K562 (cell line): ENCODE results near the gene PRKCE. TPM values are rescaled to one million over a fixed set of nuclear protein-coding genes. Genes with fewer than 3 reads are reported as not detected.

Source experiments
- ATAC-seq: fragments of 200-7000 bp; cut with Tn5 transposase; 3 replicates; pipeline ENCODE4 v1.9.1; 2020; ENCODE audit warnings: moderate library complexity
- BruUV-seq: library from RNA; stranded (reverse); fragments of 400-500 nt; replicated peaks from 2 replicates; lab custom pipeline; 2021; lab: Mats Ljungman, UMichigan
- CTCF ChIA-PET: fragments of 300-600 bp; formaldehyde crosslinking; extraction: SDS; loops from one replicate; lab custom pipeline; 2021; ENCODE audit warnings: low intra/inter-chr PET ratio; lab: Yijun Ruan, JAX
- POLR2A ChIA-PET: fragments of 300-600, 350-650 bp; sonication (Branson Sonifier 250); formaldehyde crosslinking; extraction: SDS; loops from one replicate; lab custom pipeline; 2021; ENCODE audit warnings: antibody characterized with exemption, inconsistent platforms; lab: Yijun Ruan, JAX
- DNase-seq, 4 experiments: peaks; one replicate each; pipeline versions ENCODE4 v3.0.0 to v3.0.0-alpha.2; 2011 to 2018; ENCODE audit warnings: low spot score in 3 of 4, mixed read lengths in 3 of 4; ENCODE audit errors: extremely low read depth in 1 of 4
- FAIRE-seq: peaks from 2 replicates; lab custom pipeline; 2011; peaks lifted over from hg19 to GRCh38; lab: Jason Lieb, UNC
- H2AFZ ChIP-seq: 2 replicates; pipeline ENCODE4 v1.6.0; 2011; ENCODE audit warnings: low read depth, low read length, control low read depth, inconsistent platforms
- H3K27ac ChIP-seq: fragments of 200-600 bp; 3 replicates; pipeline ENCODE4 v1.8.0; 2011; ENCODE audit warnings: low read depth, mild to moderate bottlenecking, control low read depth, inconsistent platforms, low read length, moderate library complexity, mixed read lengths; ENCODE audit errors: extremely low read depth
- H3K27me3 ChIP-seq, 2 experiments: fragments of 300-600 bp in 1 of 2; 2 replicates in 1 of 2; 3 replicates in 1 of 2; pipeline versions ENCODE4 v1.6.0 to v1.8.0; 2011; ENCODE audit warnings: inconsistent platforms in 2 of 2, low read length in 2 of 2, mild to moderate bottlenecking in 1 of 2, mixed read lengths in 1 of 2, moderate library complexity in 1 of 2; ENCODE audit not compliant: control insufficient read depth in 2 of 2, insufficient read depth in 2 of 2
- H3K36me3 ChIP-seq: fragments of 300-600 bp; 3 replicates; pipeline ENCODE4 v1.8.0; 2011; ENCODE audit warnings: mild to moderate bottlenecking, low read length, inconsistent platforms; ENCODE audit not compliant: control insufficient read depth, insufficient read depth
- H3K4me1 ChIP-seq, 2 experiments: fragments of 200-600 bp in 1 of 2; replicated peaks in 1 of 2; 2 replicates in 1 of 2; 3 replicates in 1 of 2; pipeline versions ENCODE4 v1.5.1 to v1.8.0; 2011; ENCODE audit warnings: inconsistent platforms in 2 of 2, low read length in 2 of 2, mild to moderate bottlenecking in 1 of 2, mixed read lengths in 1 of 2, moderate library complexity in 1 of 2; ENCODE audit not compliant: control insufficient read depth in 2 of 2, insufficient read depth in 2 of 2
- H3K4me2 ChIP-seq: 2 replicates; pipeline ENCODE4 v1.6.1; 2011; ENCODE audit warnings: low read length, control low read depth, inconsistent platforms, mixed read lengths; ENCODE audit not compliant: insufficient read depth
- H3K4me3 ChIP-seq: fragments of 200-600 bp; sonication (generic), shearing (Covaris generic); 2 replicates; pipeline ENCODE4 v1.5.1; 2016; ENCODE audit warnings: control low read depth, inconsistent platforms
- H3K79me2 ChIP-seq: fragments of 200-600 bp; 3 replicates; pipeline ENCODE4 v1.8.0; 2011; ENCODE audit warnings: low read length, inconsistent platforms; ENCODE audit not compliant: control insufficient read depth, insufficient read depth
- H3K9ac ChIP-seq, 2 experiments: 2 replicates each; pipeline versions ENCODE4 v1.6.0 to v1.6.1; 2011; ENCODE audit warnings: low read depth in 2 of 2, low read length in 2 of 2, control low read depth in 1 of 2, inconsistent platforms in 1 of 2, mild to moderate bottlenecking in 1 of 2, mixed read lengths in 1 of 2; ENCODE audit not compliant: insufficient read depth in 1 of 2
- H3K9me1 ChIP-seq: one replicate; pipeline ENCODE4 v1.6.0; 2011; ENCODE audit warnings: inconsistent platforms, mild to moderate bottlenecking, low read length, moderate library complexity; ENCODE audit not compliant: control insufficient read depth, insufficient read depth
- H3K9me3 ChIP-seq: replicated peaks from 2 replicates; pipeline ENCODE4 v1.5.1; 2011; ENCODE audit warnings: low read depth, low read length, inconsistent platforms; ENCODE audit not compliant: control insufficient read depth, insufficient read depth
- H4K20me1 ChIP-seq: replicated peaks from 2 replicates; pipeline ENCODE4 v1.6.1; 2011; ENCODE audit warnings: low read length, inconsistent platforms, mixed read lengths; ENCODE audit not compliant: control insufficient read depth, insufficient read depth
- MXI1 ChIP-seq: IDR thresholded peaks from 2 replicates; pipeline ENCODE4 v1.6.1; 2011; ENCODE audit warnings: low read depth, mild to moderate bottlenecking, improper control_type of control experiment, low read length
- PRMT5 ChIP-seq: sonication (generic); formaldehyde crosslinking; IDR thresholded peaks from 2 replicates; pipeline ENCODE4 v1.5.0; 2020; ENCODE audit warnings: missing genetic modification reagents
- RNF219 ChIP-seq: fragments of 250-450 bp; sonication (Bioruptor Pico); IDR thresholded peaks from 2 replicates; pipeline ENCODE4 v1.5.0; 2022; ENCODE audit warnings: mild to moderate bottlenecking
- SIN3A ChIP-seq, 2 experiments: fragments of 150-350 bp in 1 of 2; IDR thresholded peaks; 2 replicates each; pipeline ENCODE4 v1.6.1; 2011 to 2016; ENCODE audit warnings: borderline replicate concordance in 2 of 2, low read depth in 2 of 2, low read length in 2 of 2, mild to moderate bottlenecking in 2 of 2, moderate library complexity in 2 of 2; ENCODE audit not compliant: control insufficient read depth in 1 of 2
- TAF15 ChIP-seq: fragments of 200-400 bp; formaldehyde crosslinking; IDR thresholded peaks from 2 replicates; pipeline ENCODE4 v1.6.1; 2017; ENCODE audit warnings: mild to moderate bottlenecking, low read depth, low read length, moderate library complexity
- TRIM24 ChIP-seq, 2 experiments: fragments of 450-650 bp; IDR thresholded peaks; 2 replicates each; pipeline ENCODE4 v1.6.1; 2016
- ZC3H4 ChIP-seq: sonication (generic); formaldehyde crosslinking; IDR thresholded peaks from 2 replicates; pipeline ENCODE4 v1.9.0; 2021; ENCODE audit warnings: missing genetic modification reagents, borderline replicate concordance
- ZNF12 ChIP-seq: sonication (generic); formaldehyde crosslinking; IDR thresholded peaks from 2 replicates; pipeline ENCODE4 v1.4.0; 2020; ENCODE audit warnings: mild to moderate bottlenecking, missing genetic modification reagents
- ZNF24 ChIP-seq: fragments of 450-650 bp; IDR thresholded peaks from 2 replicates; pipeline ENCODE4 v1.6.1; 2016
- ZNF445 ChIP-seq: fragments of 250-450 bp; sonication (Bioruptor Pico); IDR thresholded peaks from 2 replicates; pipeline ENCODE4 v1.4.0; 2020; ENCODE audit warnings: low read depth, mild to moderate bottlenecking, moderate library complexity
- WGBS: fragments of 100-300 bp; shearing (Covaris generic); methylation state at CpG from one replicate; pipeline ENCODE4 v1.1.6; 2016; ENCODE audit warnings: low coverage, mixed read lengths; ENCODE audit not compliant: insufficient coverage; ENCODE audit errors: missing lambda C conversion rate; 5-methylcytosine and 5-hydroxymethylcytosine counted together
- in situ Hi-C: fragments of 300-500 bp; cut with MboI; formaldehyde crosslinking; loops from 4 replicates; pipeline ENCODE4 v1.15.0; 2018; ENCODE audit warnings: inconsistent platforms, mixed read lengths
- intact Hi-C: fragments of 100-400 bp; cut with micrococcal nuclease; formaldehyde crosslinking; loops from 2 replicates; pipeline ENCODE4 v1.14.2; 2022
- polyA plus RNA-seq, 8 experiments: library from polyadenylated mRNA; depleted of rRNA in 4 of 8; stranded (reverse) in 5 of 8; unstranded in 3 of 8; fragments of >200 nt; fragmentation: Nextera tagmentation in 2 of 8; fragmentation: Illumina TruSeq in 1 of 8; extraction: Ambion mirVana in 2 of 8; extraction: Trizol in 1 of 8; gene quantifications; 2 replicates each; pipeline versions ENCODE4 v1.2.1 to v1.2.3, GENCODE V29; 2011 to 2014; ENCODE audit warnings: inconsistent platforms in 1 of 8, missing spikeins in 1 of 8
- total RNA-seq, 7 experiments: library from RNA; depleted of rRNA in 6 of 7; stranded (reverse); fragments of >200 nt in 6 of 7; fragmentation: Illumina TruSeq in 2 of 7; extraction: Trizol in 2 of 7; gene quantifications; 2 replicates each; pipeline versions ENCODE4 v1.2.1 to v1.2.3, GENCODE V29; 2011 to 2021; ENCODE audit warnings: low replicate concordance in 1 of 7

Gene PRKCE
- total and polyA plus RNA-seq, 9 of the 15 experiments (the other 6 are each of a cell fraction or from before 2014, with no cell fraction given), result 0.06 to 1.0 (median 0.22) TPM; not detected in 1

- H3K9me3 ChIP-seq, result no peaks in the 10 kb centered on the region
- intact Hi-C loops (no loop called here), in situ Hi-C loops (no loop called here)
- ChIA-PET CTCF (no interaction called here), POLR2A (no interaction called here)
- H3K36me3 ChIP-seq, result no peaks in the 10 kb centered on the region
- H3K4me1 ChIP-seq, result no peaks in the 10 kb centered on the region
- TF ChIP-seq MXI1 (no peak), TRIM24 (IDR thresholded peaks at IDR 0.05) (no peak), ZNF24 (no peak), TAF15 (no peak), ZC3H4 (CRISPR knock-in tag) (no peak)
- no peak overlapping the region for H3K4me2 ChIP-seq
- H3K79me2 ChIP-seq, result no peaks in the 10 kb centered on the region
- peaks cover 5 to 7% of the 10 kb centered on the region in 2 experiments; a peak in 4 of 5 replicates for H3K27me3 ChIP-seq
- DNase-seq (no peak), ATAC-seq (no peak), FAIRE-seq (no peak)
- no peak overlapping the region for H3K27ac ChIP-seq
- H4K20me1 ChIP-seq, result no peaks in the 10 kb centered on the region
- no peak overlapping the region for H2AFZ ChIP-seq
- no peaks in the 10 kb centered on the region for H3K9me1 ChIP-seq
- BruUV-seq, result no TSS peak
- H3K4me3 ChIP-seq, result no peak overlapping the region
- 0% methylated on average over 6 of the region's 6 CpGs for WGBS
- H3K9ac ChIP-seq, result no peak overlapping the region
Observed at GRCh38 chr2:46091961-46092667, 440.6 kb downstream of the PRKCE start.

- Histone ChIP-seq H3K79me2 (no peaks in the 10 kb centered on the region), H3K9ac (no peak overlapping the region), H3K4me2 (no peak overlapping the region), H3K4me1 (peaks cover 0 to 8% of the 10 kb centered on the region in 2 experiments; a peak in 1 of 5 replicates), H3K27me3 (peaks cover 7 to 10% of the 10 kb centered on the region in 2 experiments; a peak in 4 of 5 replicates), H3K27ac (no peak overlapping the region), H3K4me3 (no peak overlapping the region), H3K9me1 (no peaks in the 10 kb centered on the region), H2AFZ (no peak overlapping the region), H4K20me1 (no peaks in the 10 kb centered on the region), H3K36me3 (no peaks in the 10 kb centered on the region), H3K9me3 (no peaks in the 10 kb centered on the region)
- ATAC-seq (no peak), FAIRE-seq (no peak), DNase-seq (no peak)
- no TSS peak for BruUV-seq
- 0% methylated on average over 3 of the region's 3 CpGs for WGBS
- CTCF ChIA-PET, result no interaction called here
- POLR2A ChIA-PET, result interaction anchor here (0.6 kb wide), 2 partner anchors 317 to 664 kb away, joined by 3 read pairs; no protein-coding TSS in a partner anchor
- in situ Hi-C loops, result no loop called here
- TF ChIP-seq TRIM24 (IDR thresholded peaks at IDR 0.05), result no peak
- TF ChIP-seq PRMT5 (CRISPR knock-in tag), result no peak
- no peak for TF ChIP-seq ZNF12
- TF ChIP-seq ZNF445, result no peak
- TF ChIP-seq RNF219 (CRISPR knock-in tag), result no peak
- TF ChIP-seq SIN3A (IDR thresholded peaks at IDR 0.05; ENCODE audit: borderline replicate concordance in 2 of 2, control insufficient read depth in 1 of 2, low read depth in 2 of 2, low read length in 2 of 2), result no peak
- intact Hi-C loops, result no loop called here
Observed at GRCh38 chr2:46094689-46095088, 443.2 kb downstream of the PRKCE start.
